ENCODE data around the gene PHC2.

Gene PHC2

DNA sequence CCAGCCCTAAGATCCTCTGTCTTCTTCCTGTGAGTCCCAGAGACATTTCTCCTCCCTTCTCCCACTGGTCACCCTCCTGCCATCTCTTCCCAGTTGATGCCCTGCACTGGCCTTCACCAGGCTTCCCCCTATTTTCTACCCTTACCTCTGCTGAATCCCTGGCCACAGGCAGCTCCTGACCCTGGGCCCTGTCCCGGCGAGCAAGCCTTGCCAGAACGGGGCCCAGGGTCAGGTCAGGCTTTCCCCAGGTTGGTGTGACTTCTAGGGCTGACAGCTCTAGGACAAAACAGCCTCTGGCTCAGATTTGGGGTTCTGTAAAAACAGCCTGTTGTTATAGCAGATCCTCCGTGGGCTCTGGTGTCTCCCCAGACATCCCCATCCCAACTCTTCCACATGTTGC lies 57.3 kb downstream of the PHC2 start:
- no peak for FAIRE-seq
- DNase-seq (ENCODE audit: insufficient read length, low spot score) = no peak

DNA sequence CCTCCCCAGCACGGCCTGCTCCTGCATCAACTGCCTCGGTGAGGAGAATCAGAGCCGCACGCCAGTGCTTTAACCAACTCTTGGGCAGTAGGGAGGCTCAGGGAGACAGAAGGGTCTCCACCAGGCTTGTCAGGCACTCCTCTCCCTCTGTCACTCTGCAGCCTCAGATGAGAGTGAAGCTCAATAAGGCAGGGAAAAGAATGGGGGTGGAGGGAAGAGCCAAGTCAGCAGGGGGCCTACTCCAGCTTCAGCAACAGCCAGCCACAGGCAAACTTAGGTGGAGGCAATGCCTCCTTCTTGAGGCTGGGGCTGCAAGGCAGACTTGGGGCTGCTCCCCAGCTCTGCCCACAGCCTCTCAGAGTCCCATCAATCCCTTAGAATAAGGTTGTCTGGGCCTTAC lies 58.2 kb downstream of the PHC2 start:
- no peak for DNase-seq (ENCODE audit: insufficient read length, low spot score)

DNA sequence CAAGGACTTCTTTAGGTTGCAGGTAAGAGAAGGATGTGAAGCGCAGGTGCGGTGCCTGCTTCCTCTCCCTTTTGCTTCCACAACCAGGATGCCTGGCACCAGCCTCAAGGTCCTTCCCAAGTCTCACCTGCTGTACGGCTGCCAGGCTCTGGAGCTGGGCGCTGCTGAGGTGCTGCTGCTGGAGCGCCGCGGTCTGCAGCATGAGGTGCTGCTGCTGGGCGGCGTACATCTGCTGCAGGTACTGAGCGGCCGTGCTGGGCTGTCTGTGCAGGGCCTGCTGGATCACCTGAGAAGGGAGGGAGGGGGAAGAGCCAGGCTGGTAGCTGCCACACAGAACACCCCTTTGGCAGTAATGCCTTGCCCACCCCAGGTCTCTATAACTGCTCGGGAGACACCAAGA lies 58.7 kb downstream of the PHC2 start:
- DNase-seq (ENCODE audit: insufficient read length, low spot score) (no peak), FAIRE-seq (no peak)

More for the DNA sequence above, 58.2 kb downstream of the PHC2 start:
- no peak for FAIRE-seq

DNA sequence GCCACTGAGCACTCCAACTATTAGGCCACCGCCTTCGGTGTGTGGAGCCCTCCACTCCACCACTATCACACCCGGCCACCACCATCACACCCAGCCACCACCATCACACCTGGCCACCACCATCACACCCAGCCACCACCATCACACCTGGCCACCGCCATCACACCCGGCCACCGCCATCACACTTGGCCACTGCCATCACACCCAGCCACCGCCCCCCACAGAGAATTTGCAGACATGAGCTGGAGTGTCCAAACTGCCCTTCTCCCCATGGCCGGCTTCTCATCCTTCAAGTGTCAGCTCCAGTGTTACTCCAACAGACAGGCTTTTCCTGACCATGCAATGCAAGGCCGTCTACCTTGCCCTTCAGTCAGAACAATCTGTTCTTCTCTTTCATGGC lies 59.6 kb downstream of the PHC2 start:
- FAIRE-seq = no peak
- no peak for DNase-seq (ENCODE audit: insufficient read length, low spot score)

DNA sequence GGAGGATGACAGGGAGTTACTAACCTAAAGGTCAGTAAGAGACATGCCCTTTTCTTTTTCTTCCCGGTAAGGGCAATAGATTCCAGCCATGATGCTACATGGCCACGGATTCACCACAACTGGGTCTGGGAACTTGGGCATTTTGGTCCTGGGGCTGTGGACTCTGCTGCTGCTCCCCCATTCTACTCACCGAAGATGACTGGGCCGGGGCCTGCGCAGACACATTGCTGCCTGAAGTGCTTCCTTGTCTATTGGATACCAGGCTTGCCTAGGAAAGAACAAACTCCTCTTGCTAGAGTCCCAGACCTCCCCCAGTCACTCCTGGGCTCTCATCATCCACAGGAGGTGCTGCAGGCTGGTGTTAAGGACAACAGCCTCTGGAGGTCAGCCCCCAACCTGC lies 60.1 kb downstream of the PHC2 start:
- FAIRE-seq = no peak
- DNase-seq (ENCODE audit: insufficient read length, low spot score) = no peak

DNA sequence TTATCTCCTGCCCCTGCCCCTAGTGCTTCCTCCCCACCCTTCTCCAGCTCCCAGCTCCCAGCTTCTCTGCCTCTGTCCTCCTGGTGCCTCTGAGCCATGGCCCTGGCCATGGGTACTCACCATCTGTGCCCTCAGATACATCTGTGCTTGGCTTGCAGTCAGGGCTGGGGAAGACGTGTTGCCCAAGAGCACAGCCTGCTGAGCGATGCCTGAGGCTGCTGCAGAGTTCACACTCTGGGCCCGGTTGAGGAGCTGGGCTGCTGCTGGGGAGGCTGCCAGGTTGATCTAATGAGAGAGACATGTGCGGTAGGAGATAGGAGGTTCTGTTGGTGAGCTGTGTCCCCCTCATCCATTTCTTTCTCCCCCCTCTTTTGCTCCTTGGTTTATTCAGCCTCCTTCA lies 60.6 kb downstream of the PHC2 start:
- no peak for FAIRE-seq
- no peak for DNase-seq (ENCODE audit: insufficient read length, low spot score)

DNA sequence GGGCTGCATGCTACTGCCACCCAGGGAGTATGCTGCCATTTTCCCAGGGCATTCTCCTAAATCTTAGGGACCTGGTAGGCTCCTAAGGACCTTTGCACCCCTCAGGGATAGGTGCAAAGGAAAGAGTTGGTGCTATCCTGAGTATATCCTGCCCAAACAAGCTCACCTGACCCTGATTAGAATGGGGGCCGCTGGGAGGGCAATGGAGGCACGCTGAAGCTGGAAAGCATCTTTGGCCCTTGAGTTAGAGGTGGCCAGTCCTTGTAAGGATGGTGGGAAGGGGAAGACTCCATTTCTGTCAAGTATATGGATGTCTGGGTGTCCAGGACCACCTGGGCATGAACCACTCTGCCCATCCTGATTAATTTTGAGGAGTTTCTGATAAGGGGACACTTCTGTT lies 61.1 kb downstream of the PHC2 start:
- FAIRE-seq = no peak
- DNase-seq (ENCODE audit: insufficient read length, low spot score) = no peak

DNA sequence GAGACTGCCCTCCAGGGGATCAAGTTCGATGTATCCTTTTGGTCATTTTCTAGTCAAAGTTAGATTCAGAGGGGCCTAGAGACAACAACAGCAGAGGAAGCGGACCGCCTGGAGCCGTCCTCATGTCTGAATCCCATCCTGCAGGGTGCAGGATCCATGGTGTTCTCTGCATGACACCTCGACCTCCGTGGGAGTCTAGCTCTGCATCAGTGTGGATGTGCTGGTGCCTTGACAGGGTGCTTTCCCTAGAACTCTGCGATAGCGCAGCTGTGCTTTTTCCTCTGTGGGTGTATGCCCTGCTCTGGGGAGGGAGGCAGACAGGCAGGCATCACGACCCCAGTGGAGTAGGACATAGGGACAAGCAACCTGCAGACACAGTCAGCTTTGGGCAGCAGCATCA lies 61.8 kb downstream of the PHC2 start:
- DNase-seq (ENCODE audit: insufficient read length, low spot score) (no peak), FAIRE-seq (no peak)

DNA sequence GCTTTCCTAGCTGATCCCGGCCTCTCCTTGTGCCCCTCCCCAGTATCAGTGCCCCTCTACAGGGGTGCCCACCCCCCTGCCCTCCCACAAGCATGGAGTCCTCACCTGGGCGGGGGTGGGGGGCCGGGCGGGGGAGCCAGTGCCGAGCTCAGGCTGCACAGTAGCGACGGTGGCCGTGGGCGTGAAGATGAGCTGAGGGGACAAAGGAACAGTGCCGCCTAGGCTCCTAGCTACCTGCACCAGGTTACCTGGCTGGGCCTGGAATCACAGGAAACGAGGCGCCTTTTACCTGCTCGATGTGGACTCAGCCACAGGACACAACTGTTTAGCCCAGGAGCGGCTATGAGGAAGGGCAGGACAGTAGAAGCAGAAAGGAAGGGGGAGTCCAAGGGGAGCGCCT lies 62.5 kb downstream of the PHC2 start:
- FAIRE-seq = no peak
- DNase-seq (ENCODE audit: insufficient read length, low spot score) = no peak

DNA sequence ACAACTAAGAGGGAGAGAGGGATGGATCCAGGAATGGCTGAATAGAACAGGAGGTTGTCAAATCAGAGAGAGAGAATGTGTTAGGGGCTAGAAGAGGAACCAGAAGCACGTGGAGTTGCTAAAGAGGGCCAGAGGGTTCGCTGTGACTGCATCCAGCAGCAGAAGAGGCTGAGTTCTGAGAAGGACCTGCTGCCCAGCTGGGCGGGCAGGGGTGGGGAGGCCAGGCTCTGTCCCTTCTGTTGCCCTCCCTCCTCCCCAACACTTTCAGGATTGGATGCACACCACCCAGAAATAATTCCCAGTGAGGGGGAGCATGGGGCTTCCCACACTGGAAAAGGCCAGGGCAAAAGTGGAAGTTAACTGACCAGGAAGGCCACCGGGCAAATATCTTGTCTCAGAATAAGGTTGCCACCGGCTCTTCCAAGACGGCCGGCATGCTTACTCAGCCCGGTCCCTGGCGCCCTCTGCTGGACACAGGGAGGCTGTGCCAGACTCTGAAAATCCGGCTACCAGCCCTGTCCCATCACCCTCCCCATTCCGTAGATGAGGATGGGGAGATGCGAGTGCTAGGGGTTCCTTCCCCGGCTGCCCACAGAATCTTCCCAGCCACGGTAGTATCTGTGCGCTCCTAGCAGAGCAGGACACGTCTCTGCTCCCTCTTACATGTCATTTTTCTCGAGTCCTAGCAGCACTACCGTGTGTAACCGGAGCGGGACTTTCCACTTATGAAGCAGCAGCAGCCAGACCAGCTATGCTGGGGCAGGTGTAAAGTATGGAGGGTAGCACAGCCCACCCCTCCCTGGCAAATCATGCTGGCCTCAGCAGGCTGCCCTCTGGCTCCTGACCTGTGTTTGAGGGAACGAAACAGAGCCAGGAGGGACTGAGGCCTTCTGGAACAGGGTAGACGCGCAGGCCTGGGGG lies 63.1 kb downstream of the PHC2 start:
- FAIRE-seq = no peak
- peak; percentile 84 for DNase-seq (ENCODE audit: insufficient read length, low spot score)

DNA sequence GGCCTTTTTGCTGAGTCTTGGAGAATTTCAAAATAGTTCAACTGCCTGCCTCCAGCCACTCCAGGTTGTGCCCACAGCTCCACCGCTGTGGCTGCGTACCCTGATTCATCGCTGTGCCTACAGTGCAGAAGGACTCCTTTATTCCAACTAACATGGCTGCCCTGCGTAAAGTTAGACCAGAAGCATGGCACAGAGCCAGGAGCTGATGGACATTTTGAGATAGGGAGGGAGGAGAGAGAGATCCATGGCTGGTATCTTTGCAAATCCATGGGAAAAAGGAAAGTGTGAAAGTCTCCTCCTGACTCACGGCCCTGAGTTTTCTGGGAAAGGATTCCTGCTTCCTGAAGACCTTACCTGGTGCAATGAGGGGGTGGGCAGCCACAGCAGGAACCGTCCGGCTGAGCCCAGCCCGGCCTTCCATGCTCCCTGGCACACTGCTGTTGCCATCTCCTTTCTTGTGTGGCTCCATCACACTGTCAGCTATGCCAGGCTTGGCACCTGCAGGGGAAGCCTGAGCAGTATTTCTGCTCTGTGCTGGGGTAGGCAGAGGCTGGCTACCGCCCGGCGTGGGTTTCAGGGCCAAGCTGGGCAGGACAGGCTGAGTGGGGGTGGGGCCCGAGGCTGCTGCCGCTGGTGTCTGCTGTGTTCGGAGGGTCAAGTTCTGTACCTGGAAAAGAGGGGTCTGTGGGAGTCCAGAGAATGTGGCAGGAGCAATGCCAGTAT lies 64.0 kb downstream of the PHC2 start:
- FAIRE-seq = no peak
- no peak for DNase-seq (ENCODE audit: insufficient read length, low spot score)

DNA sequence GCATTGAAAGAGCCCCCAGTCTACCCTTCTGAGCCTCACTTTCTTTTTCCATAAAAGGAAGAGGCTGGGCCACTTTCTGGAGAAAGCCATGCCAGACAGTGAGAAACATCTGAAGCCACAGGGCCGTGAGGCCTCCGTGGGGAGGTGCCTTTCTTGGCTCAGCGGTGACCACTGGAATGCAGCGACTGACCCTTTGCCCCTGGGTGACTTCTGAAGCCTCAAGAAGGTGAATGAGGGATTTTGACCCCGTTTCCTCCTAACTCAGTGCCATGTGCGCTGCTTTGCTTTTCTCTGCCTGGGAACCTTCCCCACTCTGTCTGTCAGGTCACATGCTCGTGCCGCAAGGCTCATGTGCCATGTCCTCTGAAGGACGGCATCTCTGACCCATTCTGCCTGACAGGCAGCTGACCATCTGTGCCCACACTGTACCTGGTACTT lies 65.3 kb downstream of the PHC2 start:
- no peak for DNase-seq (ENCODE audit: insufficient read length, low spot score)
- no peak for FAIRE-seq

DNA sequence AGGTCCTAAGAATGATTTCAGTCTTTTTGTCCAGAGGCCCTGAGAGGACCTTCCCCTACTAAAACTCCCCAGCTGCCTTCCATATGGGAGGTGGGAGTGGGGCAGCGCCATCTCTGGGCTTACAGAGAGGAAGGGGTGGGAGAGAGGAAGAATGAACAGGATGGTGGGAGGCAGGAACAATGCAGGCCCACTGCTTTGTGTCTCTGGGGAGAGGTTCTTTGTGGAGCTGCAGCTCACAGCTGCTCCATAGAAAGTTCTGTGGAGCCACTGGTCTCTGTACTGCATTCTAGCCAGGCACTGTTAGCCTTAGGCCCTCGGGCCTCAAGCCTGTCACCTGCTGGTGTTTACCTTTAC lies 66.4 kb downstream of the PHC2 start:
- no peak for FAIRE-seq

DNA sequence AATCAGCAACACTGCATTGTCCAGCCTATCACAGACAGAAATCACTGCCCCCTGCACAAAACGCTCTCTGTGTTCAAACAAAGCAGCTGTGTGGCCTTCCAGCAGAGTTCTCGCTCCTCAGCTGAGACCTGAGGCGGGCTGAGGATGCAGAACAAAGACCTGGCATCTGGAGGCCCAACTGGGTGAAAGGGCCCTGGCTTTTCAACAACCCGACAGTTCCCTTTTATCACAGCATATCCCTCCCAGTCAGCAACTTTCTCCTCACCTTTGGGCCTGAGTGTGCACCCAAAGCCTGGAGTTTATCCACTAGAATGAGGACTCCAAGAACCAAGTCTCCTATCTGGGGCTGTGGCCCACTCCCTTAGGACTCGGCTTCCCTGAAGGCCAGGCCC lies 67.4 kb downstream of the PHC2 start:
- DNase-seq (ENCODE audit: insufficient read length, low spot score) (no peak), FAIRE-seq (no peak)

More for the DNA sequence above, 66.4 kb downstream of the PHC2 start:
- DNase-seq (ENCODE audit: insufficient read length, low spot score) = no peak

DNA sequence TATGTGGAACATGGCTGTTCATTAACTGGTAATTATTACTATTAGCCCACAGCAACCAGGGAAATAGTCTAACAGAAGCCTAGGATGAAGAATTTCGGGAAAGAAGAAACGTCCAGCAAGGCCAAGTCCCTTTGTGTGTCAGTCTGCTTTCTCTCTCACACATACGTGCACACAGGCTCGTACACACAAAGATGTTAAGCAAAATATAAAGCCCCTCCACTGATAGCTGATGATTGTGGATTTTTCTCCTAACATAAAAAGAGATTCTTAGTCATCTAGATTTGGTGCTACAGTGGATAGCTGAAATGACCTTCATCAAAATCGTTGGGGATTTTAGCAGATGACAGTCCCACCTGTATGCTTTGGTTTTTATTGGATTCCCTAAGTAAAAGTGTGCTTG lies 67.9 kb downstream of the PHC2 start:
- FAIRE-seq (no peak), DNase-seq (ENCODE audit: insufficient read length, low spot score) (no peak)

DNA sequence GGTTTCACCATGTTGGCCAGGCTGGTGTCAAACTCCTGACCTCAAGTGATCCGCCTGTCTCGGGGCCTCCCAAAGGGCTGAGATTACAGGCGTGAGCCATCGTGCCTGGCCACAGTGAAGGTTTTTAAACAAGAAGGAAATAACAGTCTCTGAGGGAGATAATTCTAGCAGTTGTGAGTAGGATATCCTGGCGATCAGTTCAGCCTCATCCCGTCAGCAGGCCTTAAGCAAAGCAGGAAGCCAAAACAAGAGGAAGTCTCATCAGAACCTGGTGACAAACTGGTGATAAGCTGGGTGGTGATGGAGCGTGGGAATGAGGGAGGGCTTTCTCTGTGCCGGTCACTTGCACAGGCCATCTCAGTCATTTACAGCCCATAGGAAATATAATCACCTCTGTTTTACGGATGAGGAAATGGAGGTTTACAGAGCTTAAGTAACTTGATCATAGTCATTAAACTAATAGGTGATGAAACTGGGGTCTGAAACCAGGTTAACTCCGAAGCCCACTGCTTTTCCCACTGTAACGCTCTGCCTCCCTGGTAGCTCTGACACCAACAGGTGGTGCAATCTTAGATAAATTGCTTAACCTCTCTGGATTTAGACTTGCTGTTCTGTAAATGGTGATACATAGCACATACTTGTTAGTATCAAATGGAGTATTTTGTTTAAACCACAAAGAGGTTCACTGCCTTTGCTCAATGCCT lies 69.2 kb downstream of the PHC2 start:
- DNase-seq (ENCODE audit: insufficient read length, low spot score) (no peak), FAIRE-seq (no peak)

DNA sequence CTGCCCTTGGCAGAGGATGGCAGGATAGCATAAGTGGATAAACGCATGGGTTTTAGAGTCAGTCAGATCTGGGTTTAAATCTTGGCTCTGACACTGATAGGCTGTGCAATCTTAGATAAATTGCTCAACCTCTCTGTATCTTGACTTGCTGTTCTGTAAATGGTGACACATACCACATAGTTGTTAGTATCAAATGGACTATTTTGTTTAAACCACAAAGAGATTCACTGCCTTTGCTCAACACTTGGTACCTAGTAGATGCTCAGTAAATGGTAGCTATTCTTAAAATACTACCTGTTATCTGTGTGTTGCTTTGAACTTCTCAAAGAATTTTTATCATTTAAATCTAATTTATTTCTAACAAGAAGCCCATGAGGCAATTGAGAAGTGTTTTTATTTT lies 70.5 kb downstream of the PHC2 start:
- DNase-seq (ENCODE audit: insufficient read length, low spot score) (no peak), FAIRE-seq (no peak)

DNA sequence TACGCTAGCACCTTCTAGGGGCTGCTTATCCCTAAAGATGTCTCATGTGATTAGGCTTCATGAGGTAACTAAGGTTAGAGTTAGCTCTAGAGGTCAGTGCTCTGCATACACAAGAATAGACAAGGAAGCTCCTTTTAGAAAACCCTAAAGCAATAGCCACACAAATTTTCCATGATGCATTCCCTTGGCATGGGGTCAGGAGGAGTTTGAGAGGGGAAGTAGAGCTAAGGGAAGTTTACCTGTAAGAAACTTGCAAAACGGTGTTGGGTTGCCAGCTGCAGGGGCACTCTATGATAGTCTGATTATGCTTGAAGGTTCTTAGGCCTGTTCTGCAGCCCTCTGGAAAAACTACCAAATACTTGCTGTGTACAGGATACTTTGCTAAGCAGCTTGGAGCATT lies 71.0 kb downstream of the PHC2 start:
- FAIRE-seq = no peak
- no peak for DNase-seq (ENCODE audit: insufficient read length, low spot score)

DNA sequence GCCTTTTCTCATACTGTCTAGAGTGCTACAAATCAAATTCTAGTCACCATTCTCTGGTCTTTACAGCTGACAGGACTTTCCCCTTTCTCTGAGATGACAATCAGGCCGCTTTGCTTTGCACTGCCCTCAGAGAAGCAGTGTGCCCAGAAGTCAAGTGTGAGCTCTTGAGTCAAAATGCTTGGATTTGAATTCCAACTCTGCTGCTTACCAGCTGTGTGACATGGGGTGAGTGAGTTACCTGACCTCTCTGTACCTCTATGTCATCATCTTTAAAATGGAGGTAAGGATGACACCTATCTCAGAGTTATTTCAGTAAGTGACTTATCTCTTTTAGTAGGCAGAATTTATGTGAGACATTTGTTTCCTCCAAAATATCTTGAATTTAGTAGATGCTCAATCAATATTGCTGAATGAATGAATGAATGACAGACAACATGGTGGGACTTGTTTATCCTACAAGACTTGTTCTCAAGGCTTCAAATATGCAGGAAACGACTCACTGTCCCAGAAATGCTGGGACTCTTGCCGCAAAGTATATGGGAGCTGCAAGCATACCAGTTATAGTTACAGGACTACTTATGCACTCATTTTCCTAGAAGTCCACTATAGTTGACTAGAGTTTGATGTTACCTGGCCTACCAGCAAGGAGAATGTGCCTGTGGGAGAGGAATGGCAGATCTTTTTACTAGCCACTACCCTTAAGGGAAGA lies 71.9 kb downstream of the PHC2 start:
- DNase-seq (ENCODE audit: insufficient read length, low spot score) = no peak
- no peak for FAIRE-seq

DNA sequence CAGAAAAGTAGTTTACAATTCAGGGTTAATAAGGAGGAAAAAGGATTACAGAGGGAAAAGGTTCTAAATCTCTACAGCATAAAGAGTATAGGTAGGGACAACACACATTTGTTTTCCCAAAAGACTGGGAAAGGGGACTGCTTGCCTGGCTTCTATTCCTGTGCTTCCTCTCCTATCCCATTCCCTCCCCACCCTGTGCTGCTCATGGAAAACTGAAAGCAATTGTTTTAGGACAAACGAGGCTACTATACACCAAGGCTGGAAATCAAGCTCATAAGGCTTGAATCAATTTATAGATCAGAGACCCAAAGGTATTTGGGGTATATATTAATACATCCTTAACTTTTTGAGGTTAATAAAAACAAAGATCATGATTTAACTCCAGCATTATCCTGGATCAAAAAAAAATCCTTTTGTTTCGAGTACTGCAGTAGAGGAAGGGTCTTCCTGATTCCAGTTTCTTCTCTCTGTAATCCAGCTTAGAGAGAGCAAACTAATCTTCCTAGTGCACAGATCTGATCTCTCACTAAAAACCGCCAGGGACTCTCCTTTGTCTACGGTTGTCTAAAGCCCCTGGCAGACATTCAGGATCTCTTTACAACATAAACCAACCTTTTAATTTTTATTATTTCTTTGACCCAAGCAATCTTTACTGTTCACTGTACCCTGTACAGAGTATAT lies 72.6 kb downstream of the PHC2 start:
- no peak for FAIRE-seq
- DNase-seq (ENCODE audit: insufficient read length, low spot score) = no peak

Data from HTR-8/SVneo (cell line).